B cell (primary cell): ENCODE measurements around the gene ABCD1. TPM values are rescaled to one million over a fixed set of nuclear protein-coding genes. Genes with fewer than 3 reads are reported as not detected.

Experiments
- ATAC-seq: fragments of 200-7000 bp; cut with Tn5 transposase; one replicate; pipeline ENCODE4 v1.10.0; 2021; ENCODE audit warnings: low read depth, mild to moderate bottlenecking, moderate number of reproducible peaks, moderate library complexity
- CTCF ChIA-PET: fragments of 350-600 bp; sonication (Branson Sonifier 250); formaldehyde crosslinking; loops from one replicate; lab custom pipeline; 2021; ENCODE audit warnings: antibody characterized with exemption, inconsistent platforms; lab: Charles Lee
- POLR2A ChIA-PET: fragments of 350-600 bp; sonication (Branson Sonifier 250); formaldehyde crosslinking; loops from one replicate; lab custom pipeline; 2021; ENCODE audit warnings: antibody characterized with exemption; lab: Charles Lee
- DNase-seq: peaks from one replicate; pipeline ENCODE4 v3.0.0; 2013
- H2AFZ ChIP-seq: 2 replicates; pipeline ENCODE4 v1.6.1; 2012; ENCODE audit warnings: mild to moderate bottlenecking, low read depth, low read length; ENCODE audit not compliant: insufficient read depth, poor library complexity, severe bottlenecking
- H3K27ac ChIP-seq, 2 donors: 1 replicate in 1 of 2; 2 replicates in 1 of 2; pipeline ENCODE4 v1.5.1; 2012 to 2013; ENCODE audit warnings: low read length in 2 of 2, mild to moderate bottlenecking in 2 of 2, moderate library complexity in 1 of 2
- H3K27me3 ChIP-seq, 4 experiments: fragments of 200-600 bp in 1 of 4; sonication (generic) in 1 of 4; replicated peaks in 1 of 4; 1 replicate in 2 of 4; 2 replicates in 2 of 4; pipeline versions ENCODE4 v1.6.1 to v1.7.0; 2013 to 2016; ENCODE audit warnings: low read length in 3 of 4, mild to moderate bottlenecking in 2 of 4, mixed read lengths in 1 of 4, moderate library complexity in 1 of 4; ENCODE audit not compliant: insufficient read depth in 4 of 4, control insufficient read depth in 3 of 4; ENCODE audit errors: control extremely low read depth in 1 of 4
- H3K36me3 ChIP-seq, 2 experiments: replicated peaks in 1 of 2; 1 replicate in 1 of 2; 2 replicates in 1 of 2; pipeline versions ENCODE4 v1.6.1 to v1.7.1; 2013; ENCODE audit warnings: low read length in 1 of 2; ENCODE audit not compliant: insufficient read depth in 2 of 2, control insufficient read depth in 1 of 2; ENCODE audit errors: control extremely low read depth in 1 of 2, extremely low read depth in 1 of 2
- H3K4me1 ChIP-seq, 2 donors: fragments of 200-600 bp in 1 of 2; sonication (generic) in 1 of 2; 1 replicate in 1 of 2; 2 replicates in 1 of 2; pipeline versions ENCODE4 v1.5.1 to v1.6.1; 2013 to 2017; ENCODE audit warnings: low read length in 2 of 2; ENCODE audit not compliant: control insufficient read depth in 2 of 2, insufficient read depth in 2 of 2
- H3K4me2 ChIP-seq: replicated peaks from 2 replicates; pipeline ENCODE3; 2012; ENCODE audit warnings: mild to moderate bottlenecking, low read depth, low read length; ENCODE audit not compliant: poor library complexity, severe bottlenecking
- H3K4me3 ChIP-seq, 5 experiments: fragments of 200-600 bp in 1 of 5; sonication (generic) in 1 of 5; 1 replicate in 3 of 5; 2 replicates in 2 of 5; pipeline versions ENCODE4 v1.5.1 to v1.7.0; 2011 to 2016; ENCODE audit warnings: low read length in 4 of 5, mild to moderate bottlenecking in 4 of 5, low read depth in 2 of 5, control low read depth in 1 of 5, moderate library complexity in 1 of 5; ENCODE audit not compliant: insufficient read depth in 1 of 5; ENCODE audit errors: control extremely low read depth in 1 of 5, extremely low read depth in 1 of 5
- H3K79me2 ChIP-seq: fragments of 200-600 bp; sonication (generic); one replicate; pipeline ENCODE4 v1.6.0; 2016; ENCODE audit warnings: low read length; ENCODE audit not compliant: control insufficient read depth, insufficient read depth
- H3K9ac ChIP-seq: fragments of 200-600 bp; sonication (generic); 2 replicates; pipeline ENCODE4 v1.6.1; 2017; ENCODE audit warnings: mild to moderate bottlenecking, low read length, moderate library complexity
- H3K9me3 ChIP-seq, 3 donors: one replicate each; pipeline versions ENCODE4 v1.6.1 to v1.7.1; 2013; ENCODE audit warnings: low read length in 2 of 3; ENCODE audit not compliant: control insufficient read depth in 2 of 3, insufficient read depth in 1 of 3; ENCODE audit errors: control extremely low read depth in 1 of 3
- H4K20me1 ChIP-seq: 2 replicates; pipeline ENCODE4 v1.6.0; 2012; ENCODE audit warnings: mild to moderate bottlenecking, low read length; ENCODE audit not compliant: insufficient read depth, control insufficient read depth, poor library complexity, severe bottlenecking
- H3K27ac Mint-ChIP-seq: one replicate; pipeline ENCODE4 v1.8.0; 2021; ENCODE audit warnings: mixed read lengths
- H3K27me3 Mint-ChIP-seq: one replicate; pipeline ENCODE4 v1.8.0; 2021; ENCODE audit warnings: mixed read lengths
- H3K4me1 Mint-ChIP-seq: one replicate; pipeline ENCODE4 v1.8.0; 2021; ENCODE audit warnings: mixed read lengths
- H3K4me3 Mint-ChIP-seq: one replicate; pipeline ENCODE4 v1.8.0; 2021; ENCODE audit warnings: mixed read lengths
- H3K9me3 Mint-ChIP-seq: one replicate; pipeline ENCODE4 v1.8.0; 2022; ENCODE audit warnings: mixed read lengths; ENCODE audit not compliant: insufficient read depth
- EZH2 ChIP-seq: IDR thresholded peaks from 2 replicates; pipeline ENCODE4 v1.6.1; 2012; ENCODE audit warnings: borderline replicate concordance, low read depth, mild to moderate bottlenecking, moderate library complexity, low read length; ENCODE audit not compliant: insufficient read depth, poor library complexity, severe bottlenecking
- WGBS: methylation state at CpG from one replicate; pipeline ENCODE4 v1.1.5; 2013; ENCODE audit warnings: missing lambda C conversion rate; ENCODE audit not compliant: insufficient coverage; 5-methylcytosine and 5-hydroxymethylcytosine counted together
- intact Hi-C: fragments of 100-400 bp; cut with micrococcal nuclease; formaldehyde crosslinking; loops from one replicate; pipeline ENCODE4 v1.10.0; 2022
- polyA plus RNA-seq: library from polyadenylated mRNA; depleted of rRNA; stranded (reverse); fragments of >200 nt; gene quantifications from 2 replicates; pipeline ENCODE4 v1.2.3, GENCODE V29; 2012
- total RNA-seq, 2 donors: library from RNA; stranded (reverse); fragments of 120-200 nt in 1 of 2; gene quantifications; 1 replicate in 1 of 2; 2 replicates in 1 of 2; pipeline versions ENCODE4 v1.2.3 to v1.2.4, GENCODE V29; 2013 to 2022
- TF ChIP-seq, protein P1 (sequence below): fragments of 200-600 bp; IDR thresholded peaks from one replicate; pipeline ENCODE4 v1.8.0; 2022; ENCODE audit warnings: antibody characterized with exemption, mild to moderate bottlenecking

ABCD1 gene
- total and polyA plus RNA-seq, 2 donors (not counting 1 experiment from before 2014, with no cell fraction given) = 9.7 to 12.2 TPM

GRCh38 chrX:153789654-153790053 lies 65.0 kb downstream of the ABCD1 start:
- H3K4me1 ChIP-seq = peaks cover 8 to 12% of the 10 kb centered on the region in 2 donors
- peaks cover 0 to 23% of the 10 kb centered on the region in 2 experiments for H3K36me3 ChIP-seq
- Mint-ChIP-seq H3K27me3 (no peaks in the 10 kb centered on the region), H3K27ac (no peak overlapping the region), H3K4me3 (no peak overlapping the region), H3K9me3 (no peaks in the 10 kb centered on the region), H3K4me1 (peaks cover 17% of the 10 kb centered on the region)
- H3K27ac ChIP-seq = no peak overlapping the region
- no peak overlapping the region for H2AFZ ChIP-seq
- H3K4me2 ChIP-seq = no peak overlapping the region
- ChIA-PET CTCF (interaction anchor here (0.9 kb wide), 1 partner anchor 135 kb away, joined by 3 read pairs; no protein-coding TSS in a partner anchor), POLR2A (no interaction called here)
- ATAC-seq = no peak
- H4K20me1 ChIP-seq = no peaks in the 10 kb centered on the region
- no peaks in the 10 kb centered on the region for H3K9me3 ChIP-seq
- 98% methylated on average over 8 of the region's 12 CpGs for WGBS
- H3K4me3 ChIP-seq = no peak overlapping the region
- TF ChIP-seq, protein P1, sequence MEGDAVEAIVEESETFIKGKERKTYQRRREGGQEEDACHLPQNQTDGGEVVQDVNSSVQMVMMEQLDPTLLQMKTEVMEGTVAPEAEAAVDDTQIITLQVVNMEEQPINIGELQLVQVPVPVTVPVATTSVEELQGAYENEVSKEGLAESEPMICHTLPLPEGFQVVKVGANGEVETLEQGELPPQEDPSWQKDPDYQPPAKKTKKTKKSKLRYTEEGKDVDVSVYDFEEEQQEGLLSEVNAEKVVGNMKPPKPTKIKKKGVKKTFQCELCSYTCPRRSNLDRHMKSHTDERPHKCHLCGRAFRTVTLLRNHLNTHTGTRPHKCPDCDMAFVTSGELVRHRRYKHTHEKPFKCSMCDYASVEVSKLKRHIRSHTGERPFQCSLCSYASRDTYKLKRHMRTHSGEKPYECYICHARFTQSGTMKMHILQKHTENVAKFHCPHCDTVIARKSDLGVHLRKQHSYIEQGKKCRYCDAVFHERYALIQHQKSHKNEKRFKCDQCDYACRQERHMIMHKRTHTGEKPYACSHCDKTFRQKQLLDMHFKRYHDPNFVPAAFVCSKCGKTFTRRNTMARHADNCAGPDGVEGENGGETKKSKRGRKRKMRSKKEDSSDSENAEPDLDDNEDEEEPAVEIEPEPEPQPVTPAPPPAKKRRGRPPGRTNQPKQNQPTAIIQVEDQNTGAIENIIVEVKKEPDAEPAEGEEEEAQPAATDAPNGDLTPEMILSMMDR = no peak
- no peak for TF ChIP-seq EZH2
- no peaks in the 10 kb centered on the region for H3K27me3 ChIP-seq
- no peak overlapping the region for H3K9ac ChIP-seq
- peaks cover 38% of the 10 kb centered on the region for H3K79me2 ChIP-seq
- no peak for DNase-seq
- intact Hi-C loops = no loop called here

GRCh38 chrX:153791104-153791852 lies 66.6 kb downstream of the ABCD1 start:
- H4K20me1 ChIP-seq = peaks cover 7% of the 10 kb centered on the region
- no peak overlapping the region for H3K27ac ChIP-seq
- CTCF ChIA-PET = no interaction called here
- peaks cover 54% of the 10 kb centered on the region for H3K79me2 ChIP-seq
- POLR2A ChIA-PET = no interaction called here
- DNase-seq (no peak), ATAC-seq (no peak)
- Mint-ChIP-seq H3K4me3 (no peak overlapping the region), H3K9me3 (no peaks in the 10 kb centered on the region), H3K27ac (no peak overlapping the region), H3K4me1 (peaks cover 27% of the 10 kb centered on the region), H3K27me3 (no peaks in the 10 kb centered on the region)
- H2AFZ ChIP-seq = no peak overlapping the region
- H3K36me3 ChIP-seq = peaks cover 0 to 16% of the 10 kb centered on the region in 2 experiments
- no peak overlapping the region for H3K9ac ChIP-seq
- H3K4me3 ChIP-seq = no peak overlapping the region
- 97% methylated on average over 12 of the region's 17 CpGs for WGBS
- H3K27me3 ChIP-seq = no peaks in the 10 kb centered on the region
- H3K4me2 ChIP-seq = no peak overlapping the region
- intact Hi-C loops = no loop called here
- H3K9me3 ChIP-seq = no peaks in the 10 kb centered on the region
- H3K4me1 ChIP-seq = peaks cover 16 to 24% of the 10 kb centered on the region in 2 donors
- TF ChIP-seq, protein P1 = no peak
- TF ChIP-seq EZH2 = no peak
